GM23338 (cell line): ENCODE data around the gene BANK1. TPM values are rescaled to one million over a fixed set of nuclear protein-coding genes. Genes with fewer than 3 reads are reported as not detected.

ENCODE experiments used
- ATAC-seq: fragments of 200-7000 bp; cut with Tn5 transposase; 3 replicates; pipeline ENCODE4 v1.9.1; 2020
- DNase-seq: peaks from one replicate; pipeline ENCODE4 v3.0.0-alpha.2; 2015; ENCODE audit warnings: low spot score
- H2AFZ ChIP-seq: fragments of 200-600 bp; sonication (generic); 2 replicates; pipeline ENCODE4 v1.8.0; 2016; ENCODE audit warnings: antibody characterized with exemption, mild to moderate bottlenecking, moderate library complexity
- H3F3A ChIP-seq: fragments of 200-600 bp; sonication (generic); replicated peaks from 2 replicates; pipeline ENCODE4 v1.8.0; 2017; ENCODE audit warnings: antibody characterized with exemption, mixed run types, low read depth
- H3K27ac ChIP-seq: fragments of 200-600 bp; sonication (generic); 2 replicates; pipeline ENCODE4 v1.6.1; 2016; ENCODE audit warnings: low read depth
- H3K27me3 ChIP-seq: fragments of 200-600 bp; sonication (generic); 2 replicates; pipeline ENCODE4 v1.8.0; 2016; ENCODE audit warnings: mild to moderate bottlenecking, mixed run types, moderate library complexity; ENCODE audit not compliant: insufficient read depth
- H3K36me3 ChIP-seq: fragments of 200-600 bp; sonication (generic); 2 replicates; pipeline ENCODE4 v1.8.0; 2016; ENCODE audit warnings: mild to moderate bottlenecking; ENCODE audit not compliant: insufficient read depth
- H3K4me1 ChIP-seq: fragments of 200-600 bp; sonication (generic); 2 replicates; pipeline ENCODE4 v1.8.0; 2016; ENCODE audit warnings: mild to moderate bottlenecking, moderate library complexity; ENCODE audit not compliant: insufficient read depth
- H3K4me2 ChIP-seq: fragments of 200-600 bp; sonication (generic); 2 replicates; pipeline ENCODE4 v1.7.1; 2017; ENCODE audit warnings: mixed run types
- H3K4me3 ChIP-seq: fragments of 200-600 bp; sonication (generic); 2 replicates; pipeline ENCODE4 v1.6.1; 2016; ENCODE audit warnings: mixed run types
- H3K79me2 ChIP-seq: fragments of 200-600 bp; sonication (generic); replicated peaks from 2 replicates; pipeline ENCODE4 v1.8.0; 2017; ENCODE audit warnings: mild to moderate bottlenecking; ENCODE audit not compliant: insufficient read depth
- H3K9me2 ChIP-seq: fragments of 200-600 bp; sonication (generic); 2 replicates; pipeline ENCODE4 v1.8.0; 2017; ENCODE audit not compliant: insufficient read depth
- H4K20me1 ChIP-seq: fragments of 200-600 bp; sonication (generic); replicated peaks from 2 replicates; pipeline ENCODE4 v1.8.0; 2017; ENCODE audit warnings: mild to moderate bottlenecking; ENCODE audit not compliant: insufficient read depth
- H3K27ac Mint-ChIP-seq: 2 replicates; pipeline ENCODE4 v1.8.0; 2020; ENCODE audit warnings: inconsistent platforms, mild to moderate bottlenecking, moderate library complexity, mixed read lengths
- H3K27me3 Mint-ChIP-seq: 3 replicates; pipeline ENCODE4 v1.8.0; 2022; ENCODE audit warnings: low read depth, mild to moderate bottlenecking, moderate library complexity, mixed read lengths, inconsistent platforms; ENCODE audit not compliant: insufficient read depth, poor library complexity
- H3K36me3 Mint-ChIP-seq: 3 replicates; pipeline ENCODE4 v1.8.0; 2021; ENCODE audit warnings: low read depth, mild to moderate bottlenecking, inconsistent platforms, moderate library complexity, mixed read lengths
- H3K4me1 Mint-ChIP-seq: 3 replicates; pipeline ENCODE4 v1.8.0; 2020; ENCODE audit warnings: mild to moderate bottlenecking, inconsistent platforms, mixed read lengths
- H3K4me3 Mint-ChIP-seq: 3 replicates; pipeline ENCODE4 v1.8.0; 2021; ENCODE audit warnings: moderate library complexity, mild to moderate bottlenecking, inconsistent platforms, mixed read lengths
- H3K9me3 Mint-ChIP-seq: 3 replicates; pipeline ENCODE4 v1.8.0; 2020; ENCODE audit warnings: moderate library complexity, mild to moderate bottlenecking, inconsistent platforms, mixed read lengths
- EZH2phosphoT487 ChIP-seq: fragments of 200-600 bp; sonication (generic); IDR thresholded peaks from one replicate; pipeline ENCODE4 v1.8.1; 2018; ENCODE audit warnings: antibody characterized with exemption; ENCODE audit not compliant: unreplicated experiment
- JUNB ChIP-seq: IDR thresholded peaks from one replicate; pipeline ENCODE4 v1.6.1; 2016; ENCODE audit warnings: antibody characterized with exemption; ENCODE audit not compliant: unreplicated experiment
- POLR2AphosphoS5 ChIP-seq: IDR thresholded peaks from 2 replicates; pipeline ENCODE4 v1.6.1; 2016; ENCODE audit warnings: antibody characterized with exemption, low read depth
- STAT1 ChIP-seq: IDR thresholded peaks from one replicate; pipeline ENCODE4 v1.6.1; 2016; ENCODE audit warnings: antibody characterized with exemption; ENCODE audit not compliant: unreplicated experiment
- polyA plus RNA-seq: library from polyadenylated mRNA; unstranded; fragments of >200 nt; fragmentation: Nextera tagmentation; extraction: Ambion mirVana; gene quantifications from 2 replicates; pipeline ENCODE4 v1.2.1, GENCODE V29; 2016
- total RNA-seq: library from RNA; depleted of rRNA; stranded (reverse); fragments of >200 nt; shearing (Covaris generic); gene quantifications from 2 replicates; pipeline ENCODE4 v1.2.3, GENCODE V29; 2014
- TF ChIP-seq, protein P1 (sequence below): IDR thresholded peaks from one replicate; pipeline ENCODE4 v1.6.1; 2018; ENCODE audit warnings: antibody characterized with exemption; ENCODE audit not compliant: unreplicated experiment
- TF ChIP-seq, protein P2 (sequence below): fragments of 250-450 bp; sonication (Bioruptor Pico); IDR thresholded peaks from 2 replicates; pipeline ENCODE4 v1.5.0; 2020; ENCODE audit warnings: mild to moderate bottlenecking, moderate library complexity

Gene BANK1
- total and polyA plus RNA-seq, 2 experiments from 2014 or later, result 0.86 to 0.87 TPM

DNA sequence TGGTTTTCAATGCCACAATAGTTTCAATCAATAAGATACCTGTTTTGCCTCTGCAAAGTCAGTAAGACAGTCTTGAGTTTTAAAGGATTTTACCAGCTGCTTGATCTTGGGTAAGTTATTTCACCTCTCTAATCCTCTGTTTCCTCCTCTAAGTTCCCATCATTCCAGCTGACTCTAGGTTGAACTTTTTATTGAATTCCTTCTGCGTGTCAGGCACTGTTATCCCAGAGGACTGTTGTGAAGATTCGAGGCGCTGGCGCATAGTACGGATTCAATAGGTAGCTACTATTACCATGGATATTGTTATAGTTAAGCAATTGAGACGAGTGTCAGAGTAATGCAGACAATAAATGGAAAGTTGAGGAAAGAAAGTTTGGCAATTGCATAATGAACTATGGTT lies 179.4 kb downstream of the BANK1 start:
- no peaks in the 10 kb centered on the region for H3K9me2 ChIP-seq
- no peaks in the 10 kb centered on the region for H3K4me1 ChIP-seq
- no peaks in the 10 kb centered on the region for H4K20me1 ChIP-seq
- no peaks in the 10 kb centered on the region for H3K36me3 ChIP-seq
- 0 out of 2 replicates have a peak overlapping the region, but pooled peaks have one; percentile 27 for H3K27ac Mint-ChIP-seq
- no peaks in the 10 kb centered on the region for H3K79me2 ChIP-seq
- ATAC-seq, result no peak
- no peaks in the 10 kb centered on the region for H3F3A ChIP-seq
- H2AFZ ChIP-seq, result no peak overlapping the region
- no peaks in the 10 kb centered on the region for H3K27me3 Mint-ChIP-seq
- peaks cover 8% of the 10 kb centered on the region; the same call in 2 of the 3 replicates for H3K4me1 Mint-ChIP-seq
- H3K4me2 ChIP-seq, result no peak overlapping the region
- DNase-seq, result no peak
- no peaks in the 10 kb centered on the region for H3K36me3 Mint-ChIP-seq
- H3K4me3 Mint-ChIP-seq, result no peak overlapping the region
- H3K4me3 ChIP-seq, result no peak overlapping the region
- TF ChIP-seq, protein P1, sequence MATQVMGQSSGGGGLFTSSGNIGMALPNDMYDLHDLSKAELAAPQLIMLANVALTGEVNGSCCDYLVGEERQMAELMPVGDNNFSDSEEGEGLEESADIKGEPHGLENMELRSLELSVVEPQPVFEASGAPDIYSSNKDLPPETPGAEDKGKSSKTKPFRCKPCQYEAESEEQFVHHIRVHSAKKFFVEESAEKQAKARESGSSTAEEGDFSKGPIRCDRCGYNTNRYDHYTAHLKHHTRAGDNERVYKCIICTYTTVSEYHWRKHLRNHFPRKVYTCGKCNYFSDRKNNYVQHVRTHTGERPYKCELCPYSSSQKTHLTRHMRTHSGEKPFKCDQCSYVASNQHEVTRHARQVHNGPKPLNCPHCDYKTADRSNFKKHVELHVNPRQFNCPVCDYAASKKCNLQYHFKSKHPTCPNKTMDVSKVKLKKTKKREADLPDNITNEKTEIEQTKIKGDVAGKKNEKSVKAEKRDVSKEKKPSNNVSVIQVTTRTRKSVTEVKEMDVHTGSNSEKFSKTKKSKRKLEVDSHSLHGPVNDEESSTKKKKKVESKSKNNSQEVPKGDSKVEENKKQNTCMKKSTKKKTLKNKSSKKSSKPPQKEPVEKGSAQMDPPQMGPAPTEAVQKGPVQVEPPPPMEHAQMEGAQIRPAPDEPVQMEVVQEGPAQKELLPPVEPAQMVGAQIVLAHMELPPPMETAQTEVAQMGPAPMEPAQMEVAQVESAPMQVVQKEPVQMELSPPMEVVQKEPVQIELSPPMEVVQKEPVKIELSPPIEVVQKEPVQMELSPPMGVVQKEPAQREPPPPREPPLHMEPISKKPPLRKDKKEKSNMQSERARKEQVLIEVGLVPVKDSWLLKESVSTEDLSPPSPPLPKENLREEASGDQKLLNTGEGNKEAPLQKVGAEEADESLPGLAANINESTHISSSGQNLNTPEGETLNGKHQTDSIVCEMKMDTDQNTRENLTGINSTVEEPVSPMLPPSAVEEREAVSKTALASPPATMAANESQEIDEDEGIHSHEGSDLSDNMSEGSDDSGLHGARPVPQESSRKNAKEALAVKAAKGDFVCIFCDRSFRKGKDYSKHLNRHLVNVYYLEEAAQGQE, result no peak
- TF ChIP-seq, protein P2, sequence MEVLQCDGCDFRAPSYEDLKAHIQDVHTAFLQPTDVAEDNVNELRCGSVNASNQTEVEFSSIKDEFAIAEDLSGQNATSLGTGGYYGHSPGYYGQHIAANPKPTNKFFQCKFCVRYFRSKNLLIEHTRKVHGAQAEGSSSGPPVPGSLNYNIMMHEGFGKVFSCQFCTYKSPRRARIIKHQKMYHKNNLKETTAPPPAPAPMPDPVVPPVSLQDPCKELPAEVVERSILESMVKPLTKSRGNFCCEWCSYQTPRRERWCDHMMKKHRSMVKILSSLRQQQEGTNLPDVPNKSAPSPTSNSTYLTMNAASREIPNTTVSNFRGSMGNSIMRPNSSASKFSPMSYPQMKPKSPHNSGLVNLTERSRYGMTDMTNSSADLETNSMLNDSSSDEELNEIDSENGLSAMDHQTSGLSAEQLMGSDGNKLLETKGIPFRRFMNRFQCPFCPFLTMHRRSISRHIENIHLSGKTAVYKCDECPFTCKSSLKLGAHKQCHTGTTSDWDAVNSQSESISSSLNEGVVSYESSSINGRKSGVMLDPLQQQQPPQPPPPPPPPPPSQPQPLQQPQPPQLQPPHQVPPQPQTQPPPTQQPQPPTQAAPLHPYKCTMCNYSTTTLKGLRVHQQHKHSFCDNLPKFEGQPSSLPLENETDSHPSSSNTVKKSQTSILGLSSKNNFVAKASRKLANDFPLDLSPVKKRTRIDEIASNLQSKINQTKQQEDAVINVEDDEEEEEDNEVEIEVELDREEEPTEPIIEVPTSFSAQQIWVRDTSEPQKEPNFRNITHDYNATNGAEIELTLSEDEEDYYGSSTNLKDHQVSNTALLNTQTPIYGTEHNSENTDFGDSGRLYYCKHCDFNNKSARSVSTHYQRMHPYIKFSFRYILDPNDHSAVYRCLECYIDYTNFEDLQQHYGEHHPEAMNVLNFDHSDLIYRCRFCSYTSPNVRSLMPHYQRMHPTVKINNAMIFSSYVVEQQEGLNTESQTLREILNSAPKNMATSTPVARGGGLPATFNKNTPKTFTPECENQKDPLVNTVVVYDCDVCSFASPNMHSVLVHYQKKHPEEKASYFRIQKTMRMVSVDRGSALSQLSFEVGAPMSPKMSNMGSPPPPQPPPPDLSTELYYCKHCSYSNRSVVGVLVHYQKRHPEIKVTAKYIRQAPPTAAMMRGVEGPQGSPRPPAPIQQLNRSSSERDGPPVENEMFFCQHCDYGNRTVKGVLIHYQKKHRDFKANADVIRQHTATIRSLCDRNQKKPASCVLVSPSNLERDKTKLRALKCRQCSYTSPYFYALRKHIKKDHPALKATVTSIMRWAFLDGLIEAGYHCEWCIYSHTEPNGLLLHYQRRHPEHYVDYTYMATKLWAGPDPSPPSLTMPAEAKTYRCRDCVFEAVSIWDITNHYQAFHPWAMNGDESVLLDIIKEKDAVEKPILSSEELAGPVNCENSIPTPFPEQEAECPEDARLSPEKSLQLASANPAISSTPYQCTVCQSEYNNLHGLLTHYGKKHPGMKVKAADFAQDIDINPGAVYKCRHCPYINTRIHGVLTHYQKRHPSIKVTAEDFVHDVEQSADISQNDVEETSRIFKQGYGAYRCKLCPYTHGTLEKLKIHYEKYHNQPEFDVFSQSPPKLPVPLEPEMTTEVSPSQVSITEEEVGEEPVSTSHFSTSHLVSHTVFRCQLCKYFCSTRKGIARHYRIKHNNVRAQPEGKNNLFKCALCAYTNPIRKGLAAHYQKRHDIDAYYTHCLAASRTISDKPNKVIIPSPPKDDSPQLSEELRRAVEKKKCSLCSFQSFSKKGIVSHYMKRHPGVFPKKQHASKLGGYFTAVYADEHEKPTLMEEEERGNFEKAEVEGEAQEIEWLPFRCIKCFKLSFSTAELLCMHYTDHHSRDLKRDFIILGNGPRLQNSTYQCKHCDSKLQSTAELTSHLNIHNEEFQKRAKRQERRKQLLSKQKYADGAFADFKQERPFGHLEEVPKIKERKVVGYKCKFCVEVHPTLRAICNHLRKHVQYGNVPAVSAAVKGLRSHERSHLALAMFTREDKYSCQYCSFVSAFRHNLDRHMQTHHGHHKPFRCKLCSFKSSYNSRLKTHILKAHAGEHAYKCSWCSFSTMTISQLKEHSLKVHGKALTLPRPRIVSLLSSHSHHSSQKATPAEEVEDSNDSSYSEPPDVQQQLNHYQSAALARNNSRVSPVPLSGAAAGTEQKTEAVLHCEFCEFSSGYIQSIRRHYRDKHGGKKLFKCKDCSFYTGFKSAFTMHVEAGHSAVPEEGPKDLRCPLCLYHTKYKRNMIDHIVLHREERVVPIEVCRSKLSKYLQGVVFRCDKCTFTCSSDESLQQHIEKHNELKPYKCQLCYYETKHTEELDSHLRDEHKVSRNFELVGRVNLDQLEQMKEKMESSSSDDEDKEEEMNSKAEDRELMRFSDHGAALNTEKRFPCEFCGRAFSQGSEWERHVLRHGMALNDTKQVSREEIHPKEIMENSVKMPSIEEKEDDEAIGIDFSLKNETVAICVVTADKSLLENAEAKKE, result no peak
- no peak for TF ChIP-seq POLR2AphosphoS5
- TF ChIP-seq EZH2phosphoT487, result no peak
- no peak for TF ChIP-seq STAT1
- no peak for TF ChIP-seq JUNB
- no peaks in the 10 kb centered on the region for H3K27me3 ChIP-seq
- H3K9me3 Mint-ChIP-seq, result no peaks in the 10 kb centered on the region
- H3K27ac ChIP-seq, result no peak overlapping the region
